ENCODE results near the gene TMEM131.

The TMEM131 gene

DNA sequence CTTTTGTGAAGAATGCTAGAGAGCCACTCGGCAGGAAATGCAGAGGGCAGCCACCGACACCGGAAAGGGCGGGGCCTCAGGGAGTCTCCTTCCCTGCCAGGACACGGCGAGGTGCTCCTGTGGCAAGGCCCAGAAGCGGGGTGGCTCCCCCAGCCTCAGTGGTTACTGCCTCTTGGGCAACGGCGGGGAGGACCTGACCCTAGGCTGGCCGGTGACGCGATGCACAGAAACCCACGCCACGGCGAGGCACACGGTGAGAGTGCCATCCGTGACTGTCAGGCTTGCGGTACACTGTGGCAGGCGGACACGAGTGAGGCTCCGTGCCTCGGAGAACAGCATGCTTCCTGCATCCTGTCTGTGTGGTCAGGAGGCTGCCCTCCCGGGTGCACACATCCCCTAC is 234.6 kb downstream of the TMEM131 start:
- POLR2A ChIA-PET = no interaction called here
- TF ChIP-seq ZIC2 (tag by site-specific recombination; IDR thresholded peaks at IDR 0.05) (no peak), ZNF792 (tag by site-specific recombination; IDR thresholded peaks at IDR 0.05) (no peak), ZNF146 (tag by site-specific recombination; IDR thresholded peaks at IDR 0.05) (no peak), ZNF391 (tag by site-specific recombination; IDR thresholded peaks at IDR 0.05; ENCODE audit: borderline replicate concordance, low read depth) (no peak), ZNF768 (tag by site-specific recombination; IDR thresholded peaks at IDR 0.05) (no peak), EGR2 (tag by site-specific recombination; IDR thresholded peaks at IDR 0.05; ENCODE audit: low read depth) (no peak), BCL11A (tag by site-specific recombination; IDR thresholded peaks at IDR 0.05; ENCODE audit: low read depth) (no peak), OSR2 (tag by site-specific recombination; IDR thresholded peaks at IDR 0.05) (no peak), HOXD13 (CRISPR knock-in tag; IDR thresholded peaks at IDR 0.05; ENCODE audit: borderline replicate concordance) (no peak), ZNF707 (tag by site-specific recombination; IDR thresholded peaks at IDR 0.05) (no peak), ZNF426 (tag by site-specific recombination; IDR thresholded peaks at IDR 0.05) (no peak), ZNF747 (tag by site-specific recombination; IDR thresholded peaks at IDR 0.05) (no peak), ZFP69B (tag by site-specific recombination; IDR thresholded peaks at IDR 0.05) (no peak), ZBTB8A (tag by site-specific recombination; IDR thresholded peaks at IDR 0.05) (no peak), ZSCAN16 (tag by site-specific recombination; IDR thresholded peaks at IDR 0.05) (no peak)
- TF ChIP-seq, protein P1, sequence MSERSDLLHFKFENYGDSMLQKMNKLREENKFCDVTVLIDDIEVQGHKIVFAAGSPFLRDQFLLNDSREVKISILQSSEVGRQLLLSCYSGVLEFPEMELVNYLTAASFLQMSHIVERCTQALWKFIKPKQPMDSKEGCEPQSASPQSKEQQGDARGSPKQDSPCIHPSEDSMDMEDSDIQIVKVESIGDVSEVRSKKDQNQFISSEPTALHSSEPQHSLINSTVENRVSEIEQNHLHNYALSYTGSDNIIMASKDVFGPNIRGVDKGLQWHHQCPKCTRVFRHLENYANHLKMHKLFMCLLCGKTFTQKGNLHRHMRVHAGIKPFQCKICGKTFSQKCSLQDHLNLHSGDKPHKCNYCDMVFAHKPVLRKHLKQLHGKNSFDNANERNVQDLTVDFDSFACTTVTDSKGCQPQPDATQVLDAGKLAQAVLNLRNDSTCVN (tag by site-specific recombination; optimal IDR thresholded peaks at IDR 0.05) = no peak
- Histone ChIP-seq H3K4me3 (ENCODE audit: low read depth, low read length) (no peak overlapping the region), H3K27ac (ENCODE audit: extremely low read depth, low read depth, low read length) (no peak overlapping the region), H3K36me3 (ENCODE audit: control insufficient read depth in 2 of 2, insufficient read depth in 1 of 2, low read length in 2 of 2) (peaks cover 7 to 90% of the 10 kb centered on the region in 2 experiments; a peak in 2 of 3 replicates), H3K9me3 (ENCODE audit: control insufficient read depth, insufficient read depth, low read depth, low read length) (no peaks in the 10 kb centered on the region), H3K4me1 (ENCODE audit: control insufficient read depth, insufficient read depth, low read length) (no peaks in the 10 kb centered on the region)
- CTCF ChIA-PET = no interaction called here

DNA sequence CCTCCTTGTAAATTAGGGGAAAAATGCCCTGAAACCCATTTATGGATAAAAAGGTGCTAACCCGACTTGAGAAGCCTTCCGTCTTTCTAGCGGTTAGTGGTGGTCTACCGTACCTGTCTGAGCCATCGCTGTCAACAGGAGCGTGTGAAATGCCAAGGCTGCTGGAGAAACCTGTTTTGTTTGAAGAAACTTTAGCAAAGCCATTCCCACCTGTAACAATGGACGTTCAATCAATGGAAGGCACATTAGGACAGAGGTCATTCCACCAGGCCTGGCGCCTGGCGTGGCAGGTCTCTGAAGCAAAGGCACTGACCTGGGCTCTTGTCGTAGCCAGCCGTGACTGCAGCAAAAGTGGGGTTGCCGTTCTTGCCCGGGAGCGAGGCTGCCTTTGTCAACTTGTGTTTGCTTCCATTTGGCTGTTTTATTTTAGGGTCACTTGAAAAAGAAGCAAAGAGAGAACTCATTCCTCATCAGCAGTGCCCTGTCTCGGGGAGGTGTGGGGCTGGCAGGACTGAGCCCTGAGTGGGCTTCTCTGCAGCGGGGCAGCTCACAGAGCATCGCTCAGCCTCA is 235.2 kb downstream of the TMEM131 start:
- Histone ChIP-seq H3K9me3 (ENCODE audit: control insufficient read depth, insufficient read depth, low read depth, low read length) (no peaks in the 10 kb centered on the region), H3K36me3 (ENCODE audit: control insufficient read depth in 2 of 2, insufficient read depth in 1 of 2, low read length in 2 of 2) (peaks cover 7 to 90% of the 10 kb centered on the region in 2 experiments; a peak in 2 of 3 replicates), H3K4me3 (ENCODE audit: low read depth, low read length) (no peak overlapping the region), H3K4me1 (ENCODE audit: control insufficient read depth, insufficient read depth, low read length) (no peaks in the 10 kb centered on the region), H3K27ac (ENCODE audit: extremely low read depth, low read depth, low read length) (no peak overlapping the region)
- TF ChIP-seq ZNF140 (tag by site-specific recombination; IDR thresholded peaks at IDR 0.05) (no peak), AEBP2 (tag by site-specific recombination; IDR thresholded peaks at IDR 0.05; ENCODE audit: borderline replicate concordance) (no peak), ZNF174 (tag by site-specific recombination; IDR thresholded peaks at IDR 0.05) (no peak), ZNF488 (tag by site-specific recombination; IDR thresholded peaks at IDR 0.05) (no peak), HOXD13 (CRISPR knock-in tag; IDR thresholded peaks at IDR 0.05; ENCODE audit: borderline replicate concordance) (no peak)
- ChIA-PET CTCF (no interaction called here), POLR2A (no interaction called here)

Data from HEK293 (cell line).